Aorta (tissue), 5 donors: ENCODE data around the gene UGT1A8. TPM values are rescaled to one million over a fixed set of nuclear protein-coding genes. Genes with fewer than 3 reads are reported as not detected.

Source experiments
- ATAC-seq: fragments of 200-7000 bp; cut with Tn5 transposase; one replicate; pipeline ENCODE4 v1.9.1; 2022; ENCODE audit warnings: moderate library complexity; ENCODE audit not compliant: low FRiP score
- DNase-seq, 2 donors: peaks; one replicate each; pipeline ENCODE4 v3.0.0-alpha.2; 2020
- H3K27ac ChIP-seq, 2 donors: one replicate each; pipeline ENCODE4 v1.5.1; 2013; ENCODE audit warnings: low read length in 2 of 2, mild to moderate bottlenecking in 2 of 2, moderate library complexity in 2 of 2, control low read depth in 1 of 2, inconsistent platforms in 1 of 2, low read depth in 1 of 2
- H3K27me3 ChIP-seq, 2 donors: one replicate each; pipeline ENCODE4 v1.6.1; 2013; ENCODE audit warnings: control low read depth in 1 of 2, low read length in 1 of 2, mild to moderate bottlenecking in 1 of 2, moderate library complexity in 1 of 2; ENCODE audit not compliant: insufficient read depth in 2 of 2, control insufficient read depth in 1 of 2
- H3K36me3 ChIP-seq, 2 donors: one replicate each; pipeline ENCODE4 v1.6.1; 2013; ENCODE audit warnings: control low read depth in 1 of 2, low read length in 1 of 2, mild to moderate bottlenecking in 1 of 2; ENCODE audit not compliant: insufficient read depth in 2 of 2, control insufficient read depth in 1 of 2
- H3K4me1 ChIP-seq, 2 donors: one replicate each; pipeline ENCODE4 v1.6.1; 2013; ENCODE audit warnings: low read length in 2 of 2, control low read depth in 1 of 2, mild to moderate bottlenecking in 1 of 2, moderate library complexity in 1 of 2; ENCODE audit not compliant: insufficient read depth in 2 of 2, control insufficient read depth in 1 of 2
- H3K4me3 ChIP-seq, 2 donors: one replicate each; pipeline ENCODE4 v1.5.1; 2013; ENCODE audit warnings: low read length in 2 of 2, control low read depth in 1 of 2, mild to moderate bottlenecking in 1 of 2
- H3K9me3 ChIP-seq: one replicate; pipeline ENCODE4 v1.6.1; 2013; ENCODE audit warnings: mild to moderate bottlenecking, low read length; ENCODE audit not compliant: control insufficient read depth
- WGBS, 2 donors: extraction: QIAGEN DNeasy Blood & Tissue Kit; methylation state at CpG; one replicate each; pipeline ENCODE4 v1.1.7; 2013; 5-methylcytosine and 5-hydroxymethylcytosine counted together
- intact Hi-C, 2 donors: fragments of 100-400 bp; cut with DNase I; formaldehyde crosslinking; loops; one replicate each; pipeline versions ENCODE4 v1.14.2 to v1.15.0; 2022
- polyA plus RNA-seq, 2 donors: library from polyadenylated mRNA; stranded (reverse); fragments of 200-250 nt; gene quantifications; one replicate each; pipeline ENCODE4 v1.2.3, GENCODE V29; 2013
- total RNA-seq, 2 donors: library from RNA; stranded (reverse); fragmentation: NEBNext Ultra II Directional; extraction: Animal tissue kit (Norgen Biotek cat#: 25700); gene quantifications; one replicate each; pipeline ENCODE4 v1.2.1, GENCODE V29; 2021
- donor health status: healthy with polysubstance abuse.
- donor health status: Bipolar disorder and iron deficiency.
- donor health status: DM: no; HTN: no; CAD: no.
- donor health status: DM: no; HTN: no; CAD: no.
- donor health status: DM: yes; HTN: yes; CAD: no.

UGT1A8 gene
- total and polyA plus RNA-seq, 4 donors: 1.0 TPM; not detected in 3

DNA sequence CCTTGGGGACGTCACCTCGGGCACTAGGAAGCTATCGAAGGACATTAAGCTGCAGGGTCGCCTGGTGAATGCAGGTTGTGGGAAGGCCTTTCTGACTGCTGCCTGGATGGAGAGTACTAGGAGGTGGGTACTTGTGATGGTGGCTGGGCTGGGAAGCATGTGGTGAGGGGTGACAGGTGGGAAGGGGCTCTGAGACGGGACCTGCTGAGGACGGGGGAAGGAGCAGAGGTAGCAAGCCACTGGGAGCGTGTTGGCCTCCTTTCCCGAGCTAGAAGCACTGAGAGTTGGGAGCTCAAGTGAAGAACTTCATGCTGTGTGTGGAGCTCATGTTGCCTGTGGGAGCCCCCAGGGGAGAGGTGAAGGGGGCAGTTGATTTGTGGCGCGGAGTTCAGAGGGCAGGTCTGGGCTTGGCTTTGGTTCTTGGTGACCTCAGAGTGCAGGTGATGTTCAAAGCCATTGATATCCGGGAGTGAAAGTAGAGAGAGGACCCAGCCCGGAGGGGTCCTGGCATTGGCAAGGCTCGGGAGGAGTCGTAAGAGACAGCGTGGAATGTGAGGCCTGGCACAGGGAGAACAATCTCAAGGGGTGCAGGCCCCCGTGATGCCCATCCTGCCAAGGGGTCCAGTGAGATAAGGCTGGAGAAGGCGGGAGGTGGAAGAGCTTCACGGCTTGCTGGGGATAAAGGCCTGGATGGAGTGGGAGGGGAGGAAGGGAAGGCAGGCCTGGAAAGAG, 173.9 kb downstream of the UGT1A8 start:
- ATAC-seq (no peak), DNase-seq (peak in 1 of 2 donors; percentile 53)
- Histone ChIP-seq H3K36me3 (no peaks in the 10 kb centered on the region), H3K27ac (no peak overlapping the region), H3K4me1 (no peaks in the 10 kb centered on the region), H3K27me3 (no peaks in the 10 kb centered on the region), H3K9me3 (no peaks in the 10 kb centered on the region), H3K4me3 (no peak overlapping the region)
- 79 to 82% methylated on average over 18 of the region's 18 CpGs for WGBS, 2 donors
- intact Hi-C loops: no loop called here

DNA sequence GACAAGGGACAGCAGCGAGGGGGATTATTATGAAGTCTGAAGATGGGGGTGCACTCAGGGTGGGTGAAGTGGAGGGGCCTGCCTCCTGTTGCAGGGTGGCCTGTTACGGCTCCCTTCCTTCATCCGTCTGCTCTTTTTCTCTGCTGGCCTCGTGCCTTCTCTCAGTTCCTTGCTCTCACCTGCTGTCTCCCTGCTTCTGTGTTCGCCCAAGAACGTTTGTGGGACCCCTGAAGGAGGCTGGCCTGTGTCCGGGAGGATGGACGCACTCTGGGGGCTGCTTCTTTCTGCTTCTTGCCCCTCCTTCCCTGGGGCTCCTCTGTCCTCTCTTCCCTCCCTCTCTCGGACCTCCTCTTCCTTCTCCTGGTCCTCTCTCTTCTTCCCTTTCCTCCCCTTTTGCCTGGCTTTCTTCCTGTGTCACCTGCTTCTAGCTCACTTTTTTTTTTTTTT, 174.5 kb downstream of the UGT1A8 start:
- Histone ChIP-seq H3K27me3 (no peaks in the 10 kb centered on the region), H3K27ac (no peak overlapping the region), H3K9me3 (no peaks in the 10 kb centered on the region), H3K4me1 (no peaks in the 10 kb centered on the region), H3K36me3 (no peaks in the 10 kb centered on the region), H3K4me3 (no peak overlapping the region)
- ATAC-seq (no peak), DNase-seq (peak in 1 of 2 donors; percentile 43)
- intact Hi-C loops: no loop called here
- WGBS, 2 donors: 74 to 80% methylated on average over 9 of the region's 9 CpGs

DNA sequence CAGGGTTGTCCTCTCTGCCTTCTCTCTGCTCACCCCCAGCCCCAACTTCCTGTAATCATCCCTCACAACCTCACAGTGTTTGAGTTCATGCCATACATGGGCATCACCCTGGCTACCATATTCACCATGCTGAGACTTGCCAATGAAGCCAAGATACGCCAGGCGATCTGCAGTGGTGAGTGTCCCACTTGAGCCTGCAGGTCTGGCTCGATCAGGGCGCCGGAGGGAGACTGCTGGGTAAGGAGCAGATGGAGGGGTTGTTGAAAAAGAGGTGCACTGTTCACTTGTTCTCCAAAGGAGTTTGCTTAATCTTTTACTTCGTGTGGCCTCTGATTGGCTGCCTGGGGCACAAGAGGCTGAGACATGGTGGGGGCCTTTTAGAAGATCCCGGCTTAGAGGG, 175.3 kb downstream of the UGT1A8 start:
- intact Hi-C loops: no loop called here
- Histone ChIP-seq H3K9me3 (no peaks in the 10 kb centered on the region), H3K27me3 (no peaks in the 10 kb centered on the region), H3K27ac (no peak overlapping the region), H3K4me3 (no peak overlapping the region), H3K4me1 (no peaks in the 10 kb centered on the region), H3K36me3 (no peaks in the 10 kb centered on the region)
- no peak for DNase-seq
- no peak for ATAC-seq
- WGBS, 2 donors: 83 to 90% methylated on average over 7 of the region's 7 CpGs

DNA sequence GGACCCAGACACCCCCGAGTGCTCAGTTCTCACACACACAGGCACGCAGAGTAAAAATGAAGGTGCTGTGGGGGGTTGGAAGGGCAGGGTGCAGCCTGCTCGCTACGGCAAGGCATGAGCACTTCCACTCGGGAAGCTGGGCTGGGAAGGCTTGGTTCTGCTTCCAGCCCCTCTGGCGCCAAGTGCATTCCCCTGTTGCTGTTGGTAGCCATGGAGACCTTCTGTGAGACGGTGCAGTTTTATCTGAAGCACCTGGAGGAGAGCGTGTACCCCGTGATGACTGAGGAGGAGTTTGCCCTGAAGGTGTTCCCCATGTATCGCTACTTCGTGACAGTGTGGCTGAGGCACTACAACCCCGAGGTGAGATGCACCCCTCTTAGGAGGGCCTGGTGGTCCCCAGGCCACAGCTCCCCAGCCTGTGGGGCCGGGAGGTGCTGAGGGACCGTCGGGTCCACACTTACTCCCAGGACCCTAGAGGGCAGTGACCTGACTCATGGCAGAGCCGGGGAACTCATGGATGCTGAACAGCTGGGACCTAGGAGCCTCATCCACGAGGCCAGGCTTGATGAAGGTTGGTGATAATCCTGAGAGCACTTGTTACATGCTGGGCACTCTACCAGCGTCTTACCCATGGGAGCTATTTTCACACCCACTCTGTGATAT, 176.2 kb downstream of the UGT1A8 start:
- Histone ChIP-seq H3K9me3 (no peaks in the 10 kb centered on the region), H3K4me3 (no peak overlapping the region), H3K36me3 (no peaks in the 10 kb centered on the region), H3K27ac (no peak overlapping the region), H3K27me3 (no peaks in the 10 kb centered on the region), H3K4me1 (no peaks in the 10 kb centered on the region)
- DNase-seq (peak in 1 of 2 donors; percentile 51), ATAC-seq (no peak)
- intact Hi-C loops: no loop called here
- WGBS, 2 donors: 78 to 79% methylated on average over 18 of the region's 18 CpGs

DNA sequence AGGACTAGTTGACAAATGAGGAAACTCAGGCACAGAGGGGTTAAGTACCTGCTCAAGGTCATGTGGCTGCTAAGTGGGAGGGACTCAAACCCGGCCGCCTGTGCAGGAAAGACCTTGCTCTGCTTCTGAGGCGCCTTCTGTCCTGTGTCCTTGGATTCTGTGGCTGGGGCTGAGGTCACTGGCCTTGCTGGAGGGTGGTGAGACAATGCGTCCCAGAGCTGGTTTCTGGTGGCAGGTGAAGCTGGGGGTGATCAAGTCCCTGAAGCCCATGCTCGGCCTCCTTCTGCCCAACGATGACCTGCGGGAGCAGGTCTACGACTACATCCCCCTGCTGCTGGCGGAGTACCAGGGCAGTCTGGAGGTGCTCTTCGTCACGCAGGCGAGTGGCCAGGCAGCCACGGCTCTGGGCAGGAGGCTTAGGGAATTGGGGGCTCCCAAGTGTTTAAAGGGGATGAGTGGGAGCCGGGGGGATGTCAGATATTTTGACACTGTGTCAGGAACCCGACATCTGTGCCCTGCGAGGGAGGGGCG, 176.8 kb downstream of the UGT1A8 start:
- DNase-seq (peak in 1 of 2 donors; percentile 33), ATAC-seq (no peak)
- no peak overlapping the region for H3K4me3 ChIP-seq
- H3K27me3 ChIP-seq: no peaks in the 10 kb centered on the region
- no peaks in the 10 kb centered on the region for H3K4me1 ChIP-seq
- H3K9me3 ChIP-seq: no peaks in the 10 kb centered on the region
- no peak overlapping the region for H3K27ac ChIP-seq
- WGBS, 2 donors: 75 to 79% methylated on average over 17 of the region's 17 CpGs
- intact Hi-C loops: no loop called here
- H3K36me3 ChIP-seq: no peaks in the 10 kb centered on the region

DNA sequence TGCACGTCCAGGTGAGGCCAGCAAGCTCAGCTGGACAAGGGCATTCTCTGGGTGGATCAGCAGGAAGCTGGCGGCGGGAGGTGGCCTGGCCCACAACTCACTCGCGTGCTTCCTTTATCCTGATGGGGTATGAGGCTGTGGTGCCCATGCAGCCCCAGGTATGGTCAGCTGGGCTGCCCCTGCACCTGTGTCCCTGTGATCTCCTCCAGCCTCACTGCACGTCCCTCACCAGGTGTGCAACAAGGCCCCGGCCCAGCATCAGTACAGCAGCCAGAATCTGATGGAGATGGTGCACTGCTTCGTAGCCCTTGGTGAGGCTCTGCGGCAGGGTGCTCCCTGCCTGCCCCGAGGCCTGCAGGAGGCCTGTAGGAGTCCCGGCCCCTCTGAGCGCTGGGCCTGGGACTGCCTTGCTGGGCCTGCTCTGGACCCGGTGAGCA, 178.3 kb downstream of the UGT1A8 start:
- 89 to 93% methylated on average over 13 of the region's 13 CpGs for WGBS, 2 donors
- no peaks in the 10 kb centered on the region for H3K9me3 ChIP-seq
- H3K27ac ChIP-seq: no peak overlapping the region
- no peaks in the 10 kb centered on the region for H3K27me3 ChIP-seq
- ATAC-seq: no peak
- H3K4me1 ChIP-seq: no peaks in the 10 kb centered on the region
- H3K4me3 ChIP-seq: no peak overlapping the region
- intact Hi-C loops: no loop called here
- H3K36me3 ChIP-seq: no peaks in the 10 kb centered on the region
- DNase-seq: no peak

DNA sequence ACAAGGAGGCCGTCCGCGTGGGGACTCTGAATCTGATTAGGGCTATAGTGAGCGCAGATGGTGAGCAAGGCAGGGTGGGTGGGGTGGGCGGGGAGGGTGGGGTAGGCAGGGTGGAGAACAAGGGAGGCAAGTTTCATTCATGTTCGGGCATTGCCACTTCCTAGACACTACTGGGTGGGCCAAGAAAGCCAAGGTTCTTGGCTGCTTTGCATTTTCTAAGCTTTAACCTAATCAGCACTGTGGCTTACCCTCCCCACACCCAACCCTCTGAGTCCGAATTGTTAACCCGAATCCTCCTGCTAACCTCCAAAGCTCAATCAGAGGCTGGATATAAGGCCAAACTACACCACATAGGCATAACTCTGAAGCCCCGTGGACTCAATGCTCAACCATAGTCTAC, 178.8 kb downstream of the UGT1A8 start:
- ATAC-seq (no peak), DNase-seq (no peak)
- Histone ChIP-seq H3K27ac (no peak overlapping the region), H3K4me1 (no peaks in the 10 kb centered on the region), H3K4me3 (no peak overlapping the region), H3K36me3 (no peaks in the 10 kb centered on the region), H3K9me3 (no peaks in the 10 kb centered on the region), H3K27me3 (no peaks in the 10 kb centered on the region)
- intact Hi-C loops: no loop called here
- 86 to 88% methylated on average over 9 of the region's 9 CpGs for WGBS, 2 donors

DNA sequence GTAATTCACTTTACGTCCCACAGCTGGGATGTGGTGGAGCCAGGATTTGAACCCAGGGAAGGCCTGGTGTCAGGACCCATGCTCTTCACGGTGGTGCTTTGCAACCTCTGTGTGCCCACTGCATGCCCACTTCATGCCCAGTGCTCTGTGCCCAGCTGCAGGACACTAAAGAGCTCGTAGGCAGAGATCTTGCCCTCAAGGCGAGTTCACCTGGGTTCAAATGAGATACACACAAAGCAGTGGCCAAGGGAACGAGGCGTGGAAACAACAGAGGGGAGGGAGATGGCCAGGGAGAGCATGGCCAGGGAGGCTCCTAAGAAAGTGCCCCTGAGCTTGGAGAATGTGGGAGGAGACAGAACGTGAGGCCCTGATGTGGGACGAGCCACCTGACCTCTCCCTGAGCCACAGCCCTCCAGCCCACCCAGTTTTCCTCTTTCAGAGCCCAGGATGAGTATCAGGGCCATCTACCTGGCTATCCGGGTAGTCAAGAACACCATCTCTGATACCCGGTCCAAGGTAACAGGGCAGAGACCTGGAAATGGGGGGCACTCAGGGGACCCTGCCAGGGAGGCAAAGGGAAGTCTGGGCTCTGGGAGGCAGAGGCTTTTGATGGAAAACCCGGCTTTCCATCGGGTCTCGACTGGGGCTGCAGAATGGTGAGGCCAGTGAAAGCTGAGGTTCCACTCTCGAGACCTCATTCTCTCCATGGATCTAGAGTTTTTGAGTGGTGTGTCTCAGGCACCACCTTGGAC, 181.1 kb downstream of the UGT1A8 start:
- intact Hi-C loops: no loop called here
- ATAC-seq (no peak), DNase-seq (peak in 1 of 2 donors; percentile 43)
- Histone ChIP-seq H3K9me3 (no peaks in the 10 kb centered on the region), H3K27me3 (no peaks in the 10 kb centered on the region), H3K27ac (no peak overlapping the region), H3K4me1 (no peaks in the 10 kb centered on the region), H3K36me3 (no peaks in the 10 kb centered on the region), H3K4me3 (no peak overlapping the region)
- WGBS, 2 donors: 80 to 83% methylated on average over 14 of the region's 14 CpGs
